HepG2 (cell line): ENCODE results near the gene NUDT15. TPM values are rescaled to one million over a fixed set of nuclear protein-coding genes. Genes with fewer than 3 reads are reported as not detected.

Experiments
- ATAC-seq: fragments of 200-7000 bp; cut with Tn5 transposase; 3 replicates; pipeline ENCODE4 v1.9.1; 2020; ENCODE audit warnings: mild to moderate bottlenecking, moderate library complexity
- BruUV-seq: library from RNA; stranded (reverse); fragments of 400-500 nt; replicated peaks from 2 replicates; lab custom pipeline; 2021; lab: Mats Ljungman, UMichigan
- CTCF ChIA-PET: fragments of 300-600 bp; formaldehyde crosslinking; extraction: SDS; loops from one replicate; lab custom pipeline; 2021; ENCODE audit warnings: low total read pairs, inconsistent platforms, low intra/inter-chr PET ratio; lab: Yijun Ruan, JAX
- POLR2A ChIA-PET: fragments of 350-600 bp; sonication (Branson Sonifier 250); formaldehyde crosslinking; loops from one replicate; lab custom pipeline; 2020; ENCODE audit warnings: antibody characterized with exemption, inconsistent platforms; lab: Yijun Ruan, JAX
- DNase-seq: peaks from one replicate; pipeline ENCODE4 v3.0.0-alpha.2; 2015; ENCODE audit warnings: low spot score
- FAIRE-seq: peaks from 3 replicates; lab custom pipeline; 2011; peaks lifted over from hg19 to GRCh38; lab: Jason Lieb, UNC
- H2AFZ ChIP-seq: one replicate; pipeline ENCODE4 v1.6.1; 2011; ENCODE audit warnings: low read length, inconsistent platforms
- H3K27ac ChIP-seq: fragments of 300-600 bp; 3 replicates; pipeline ENCODE4 v1.8.0; 2011; ENCODE audit warnings: mixed run types, mild to moderate bottlenecking, mixed read lengths, low read length, inconsistent platforms; ENCODE audit not compliant: insufficient read depth; ENCODE audit errors: extremely low read length
- H3K27me3 ChIP-seq, 2 experiments: fragments of 200-600 bp in 1 of 2; 2 replicates in 1 of 2; 3 replicates in 1 of 2; pipeline versions ENCODE4 v1.6.0 to v1.8.0; 2011; ENCODE audit warnings: low read length in 2 of 2, mild to moderate bottlenecking in 2 of 2, moderate library complexity in 2 of 2, inconsistent platforms in 1 of 2; ENCODE audit not compliant: insufficient read depth in 2 of 2, control insufficient read depth in 1 of 2
- H3K36me3 ChIP-seq, 2 experiments: fragments of 200-600 bp in 1 of 2; replicated peaks in 1 of 2; 2 replicates in 1 of 2; 3 replicates in 1 of 2; pipeline versions ENCODE4 v1.5.1 to v1.8.0; 2011; ENCODE audit warnings: low read length in 2 of 2, inconsistent platforms in 1 of 2; ENCODE audit not compliant: insufficient read depth in 2 of 2, control insufficient read depth in 1 of 2
- H3K4me1 ChIP-seq: 2 replicates; pipeline ENCODE4 v1.5.1; 2012; ENCODE audit warnings: low read length, inconsistent platforms; ENCODE audit not compliant: insufficient read depth
- H3K4me2 ChIP-seq: 2 replicates; pipeline ENCODE4 v1.6.0; 2011; ENCODE audit warnings: low read depth, low read length, inconsistent platforms
- H3K4me3 ChIP-seq, 3 experiments: fragments of 200-600 bp in 1 of 3; sonication (generic), shearing (Covaris generic) in 1 of 3; replicated peaks in 1 of 3; 2 replicates each; pipeline ENCODE4 v1.5.1; 2011 to 2016; ENCODE audit warnings: low read length in 3 of 3, inconsistent platforms in 2 of 3, low read depth in 2 of 3, mild to moderate bottlenecking in 2 of 3, control low read depth in 1 of 3, mixed read lengths in 1 of 3; ENCODE audit not compliant: insufficient read depth in 1 of 3
- H3K79me2 ChIP-seq: one replicate; pipeline ENCODE4 v1.6.1; 2011; ENCODE audit warnings: low read length, inconsistent platforms; ENCODE audit not compliant: insufficient read depth
- H3K9ac ChIP-seq: 2 replicates; pipeline ENCODE4 v1.6.0; 2011; ENCODE audit warnings: mild to moderate bottlenecking, low read depth, low read length, inconsistent platforms; ENCODE audit not compliant: insufficient read depth
- H3K9me3 ChIP-seq: 2 replicates; pipeline ENCODE4 v1.5.1; 2012; ENCODE audit warnings: mild to moderate bottlenecking, low read length
- H4K20me1 ChIP-seq: 2 replicates; pipeline ENCODE4 v1.6.0; 2011; ENCODE audit warnings: inconsistent platforms, mild to moderate bottlenecking, low read length, moderate library complexity; ENCODE audit not compliant: insufficient read depth
- DMAP1 ChIP-seq: IDR thresholded peaks from 2 replicates; pipeline ENCODE4 v1.6.1; 2016
- HMG20A ChIP-seq: IDR thresholded peaks from 2 replicates; pipeline ENCODE4 v1.6.1; 2016; ENCODE audit warnings: borderline replicate concordance
- HNRNPK ChIP-seq: fragments of 200-400 bp; formaldehyde crosslinking; IDR thresholded peaks from 2 replicates; pipeline ENCODE4 v1.6.1; 2018; ENCODE audit warnings: low read length, low read depth, moderate library complexity, mild to moderate bottlenecking; ENCODE audit not compliant: poor library complexity, severe bottlenecking
- MEF2D ChIP-seq: sonication (generic); formaldehyde crosslinking; IDR thresholded peaks from 2 replicates; pipeline ENCODE4 v1.5.1; 2020; ENCODE audit warnings: mild to moderate bottlenecking, missing genetic modification reagents
- PHF5A ChIP-seq: IDR thresholded peaks from one replicate; pipeline ENCODE4 v1.6.1; 2018; ENCODE audit warnings: low read depth, missing genetic modification reagents; ENCODE audit not compliant: unreplicated experiment
- RARA ChIP-seq: IDR thresholded peaks from 2 replicates; pipeline ENCODE4 v1.6.1; 2016; ENCODE audit warnings: missing genetic modification reagents, missing compliant biosample characterization
- TCF7L2 ChIP-seq: IDR thresholded peaks from 2 replicates; pipeline ENCODE4 v1.6.1; 2011; ENCODE audit warnings: mild to moderate bottlenecking, low read depth, low read length, moderate library complexity
- ZKSCAN5 ChIP-seq: sonication (generic); formaldehyde crosslinking; IDR thresholded peaks from 2 replicates; pipeline ENCODE4 v1.5.1; 2020; ENCODE audit warnings: mild to moderate bottlenecking, missing genetic modification reagents
- ZNF205 ChIP-seq: IDR thresholded peaks from 2 replicates; pipeline ENCODE4 v1.6.1; 2018; ENCODE audit warnings: missing biosample characterization, missing genetic modification reagents
- ZNF549 ChIP-seq: sonication (generic); formaldehyde crosslinking; IDR thresholded peaks from 2 replicates; pipeline ENCODE4 v1.5.0; 2020; ENCODE audit warnings: missing genetic modification reagents
- ZNF652 ChIP-seq: IDR thresholded peaks from 2 replicates; pipeline ENCODE4 v1.6.1; 2016; ENCODE audit warnings: low read depth, borderline replicate concordance
- ZNF720 ChIP-seq: sonication (generic); formaldehyde crosslinking; IDR thresholded peaks from 2 replicates; pipeline ENCODE4 v1.4.0; 2020; ENCODE audit warnings: missing genetic modification reagents
- ZNF747 ChIP-seq: sonication (generic); formaldehyde crosslinking; IDR thresholded peaks from 2 replicates; pipeline ENCODE4 v1.8.1; 2023; ENCODE audit warnings: missing genetic modification reagents, mild to moderate bottlenecking, borderline replicate concordance
- WGBS: methylation state at CpG from one replicate; pipeline ENCODE4 v1.1.6; 2017; ENCODE audit warnings: low lambda C conversion rate; 5-methylcytosine and 5-hydroxymethylcytosine counted together
- in situ Hi-C: cut with HindIII; loops from 2 replicates; pipeline ENCODE4 v1.10.0; 2017; ENCODE audit warnings: low pct_unique_long_range_greater_than_20kb; ENCODE audit not compliant: extremely low pct_ligation_motif_present
- intact Hi-C: fragments of 100-400 bp; cut with micrococcal nuclease; formaldehyde crosslinking; loops from one replicate; pipeline ENCODE4 v1.10.0; 2022; ENCODE audit not compliant: unreplicated experiment
- polyA plus RNA-seq, 8 experiments: library from polyadenylated mRNA; depleted of rRNA in 3 of 8; stranded (reverse) in 7 of 8; unstranded in 1 of 8; fragments of >200 nt; fragmentation: Illumina TruSeq in 4 of 8; extraction: Trizol in 4 of 8; gene quantifications; 2 replicates each; pipeline versions ENCODE4 v1.2.1 to v1.2.3, GENCODE V29; 2011 to 2016; ENCODE audit warnings: low read depth in 4 of 8, missing spikeins in 1 of 8, mixed read lengths in 1 of 8; ENCODE audit not compliant: insufficient read depth in 1 of 8
- total RNA-seq, 5 experiments: library from RNA; depleted of rRNA; stranded (reverse); fragments of >200 nt; fragmentation: Illumina TruSeq; extraction: Trizol; gene quantifications; 2 replicates each; pipeline ENCODE4 v1.2.3, GENCODE V29; 2016; ENCODE audit warnings: low read depth in 1 of 5
- TF ChIP-seq, protein P1 (sequence below): IDR thresholded peaks from 2 replicates; pipeline ENCODE4 v1.6.1; 2018; ENCODE audit warnings: missing genetic modification reagents, mild to moderate bottlenecking, missing compliant biosample characterization
- TF ChIP-seq, protein P2 (sequence below): sonication (generic); formaldehyde crosslinking; IDR thresholded peaks from 2 replicates; pipeline ENCODE4 v1.4.0; 2020; ENCODE audit warnings: mild to moderate bottlenecking, missing genetic modification reagents, borderline replicate concordance
- TF ChIP-seq, protein P3 (sequence below): IDR thresholded peaks from 2 replicates; pipeline ENCODE4 v1.6.1; 2016

The NUDT15 gene
- total and polyA plus RNA-seq, 2 of the 13 experiments (the other 11 are each of a cell fraction or from before 2014, with no cell fraction given): 21.3 to 47.3 TPM

- WGBS: 82% methylated on average over 4 of the region's 4 CpGs
- DNase-seq: no peak
- no peak for ATAC-seq
- Histone ChIP-seq H3K4me2 (no peak overlapping the region), H3K4me1 (peaks cover 20% of the 10 kb centered on the region), H3K27me3 (no peaks in the 10 kb centered on the region), H3K27ac (no peak overlapping the region)
- BruUV-seq: no TSS peak
- in situ Hi-C loops: no loop called here
- CTCF ChIA-PET: no interaction called here
- TF ChIP-seq HNRNPK: no peak
- TF ChIP-seq, protein P1, sequence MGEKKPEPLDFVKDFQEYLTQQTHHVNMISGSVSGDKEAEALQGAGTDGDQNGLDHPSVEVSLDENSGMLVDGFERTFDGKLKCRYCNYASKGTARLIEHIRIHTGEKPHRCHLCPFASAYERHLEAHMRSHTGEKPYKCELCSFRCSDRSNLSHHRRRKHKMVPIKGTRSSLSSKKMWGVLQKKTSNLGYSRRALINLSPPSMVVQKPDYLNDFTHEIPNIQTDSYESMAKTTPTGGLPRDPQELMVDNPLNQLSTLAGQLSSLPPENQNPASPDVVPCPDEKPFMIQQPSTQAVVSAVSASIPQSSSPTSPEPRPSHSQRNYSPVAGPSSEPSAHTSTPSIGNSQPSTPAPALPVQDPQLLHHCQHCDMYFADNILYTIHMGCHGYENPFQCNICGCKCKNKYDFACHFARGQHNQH (CRISPR knock-in tag): no peak
- TF ChIP-seq PHF5A (CRISPR knock-in tag): no peak
- TF ChIP-seq DMAP1: no peak
- no peak for TF ChIP-seq ZKSCAN5 (CRISPR knock-in tag)
- TF ChIP-seq ZNF205: no peak
- TF ChIP-seq ZNF652: no peak
- TF ChIP-seq, protein P2, sequence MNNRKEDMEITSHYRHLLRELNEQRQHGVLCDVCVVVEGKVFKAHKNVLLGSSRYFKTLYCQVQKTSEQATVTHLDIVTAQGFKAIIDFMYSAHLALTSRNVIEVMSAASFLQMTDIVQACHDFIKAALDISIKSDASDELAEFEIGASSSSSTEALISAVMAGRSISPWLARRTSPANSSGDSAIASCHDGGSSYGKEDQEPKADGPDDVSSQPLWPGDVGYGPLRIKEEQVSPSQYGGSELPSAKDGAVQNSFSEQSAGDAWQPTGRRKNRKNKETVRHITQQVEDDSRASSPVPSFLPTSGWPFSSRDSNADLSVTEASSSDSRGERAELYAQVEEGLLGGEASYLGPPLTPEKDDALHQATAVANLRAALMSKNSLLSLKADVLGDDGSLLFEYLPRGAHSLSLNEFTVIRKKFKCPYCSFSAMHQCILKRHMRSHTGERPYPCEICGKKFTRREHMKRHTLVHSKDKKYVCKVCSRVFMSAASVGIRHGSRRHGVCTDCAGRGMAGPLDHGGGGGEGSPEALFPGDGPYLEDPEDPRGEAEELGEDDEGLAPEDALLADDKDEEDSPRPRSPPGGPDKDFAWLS (CRISPR knock-in tag): no peak
- TF ChIP-seq HMG20A: no peak
- TF ChIP-seq ZNF720: no peak
- TF ChIP-seq, protein P3, sequence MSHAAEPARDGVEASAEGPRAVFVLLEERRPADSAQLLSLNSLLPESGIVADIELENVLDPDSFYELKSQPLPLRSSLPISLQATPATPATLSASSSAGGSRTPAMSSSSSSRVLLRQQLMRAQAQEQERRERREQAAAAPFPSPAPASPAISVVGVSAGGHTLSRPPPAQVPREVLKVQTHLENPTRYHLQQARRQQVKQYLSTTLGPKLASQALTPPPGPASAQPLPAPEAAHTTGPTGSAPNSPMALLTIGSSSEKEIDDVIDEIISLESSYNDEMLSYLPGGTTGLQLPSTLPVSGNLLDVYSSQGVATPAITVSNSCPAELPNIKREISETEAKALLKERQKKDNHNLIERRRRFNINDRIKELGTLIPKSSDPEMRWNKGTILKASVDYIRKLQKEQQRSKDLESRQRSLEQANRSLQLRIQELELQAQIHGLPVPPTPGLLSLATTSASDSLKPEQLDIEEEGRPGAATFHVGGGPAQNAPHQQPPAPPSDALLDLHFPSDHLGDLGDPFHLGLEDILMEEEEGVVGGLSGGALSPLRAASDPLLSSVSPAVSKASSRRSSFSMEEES (CRISPR knock-in tag): no peak
- TF ChIP-seq RARA (CRISPR knock-in tag): no peak
- no peak for TF ChIP-seq TCF7L2
- no peak for TF ChIP-seq ZNF549 (CRISPR knock-in tag)
- TF ChIP-seq ZNF747: no peak
- TF ChIP-seq MEF2D (CRISPR knock-in tag): no peak
- TF ChIP-seq, all 625 proteins: peak for 0
- Histone ChIP-seq H3K4me3 (no peak overlapping the region), H3K9me3 (no peaks in the 10 kb centered on the region), H2AFZ (no peak overlapping the region), H3K79me2 (peaks cover 32% of the 10 kb centered on the region), H4K20me1 (no peaks in the 10 kb centered on the region; the same call in 1 of the 2 replicates), H3K9ac (no peak overlapping the region), H3K36me3 (peaks cover 2 to 38% of the 10 kb centered on the region in 2 experiments; a peak in 4 of 5 replicates)
- intact Hi-C loops: no loop called here
- no peak for FAIRE-seq
- POLR2A ChIA-PET: no interaction called here
Measured at GRCh38 chr13:47991859-47992258, 45.7 kb upstream of the NUDT15 start.
